ENCODE data around the gene TIPARP.
A peak's percentile ranks its signal among the peaks of the same experiment; 100 is the strongest.

Gene TIPARP

DNA sequence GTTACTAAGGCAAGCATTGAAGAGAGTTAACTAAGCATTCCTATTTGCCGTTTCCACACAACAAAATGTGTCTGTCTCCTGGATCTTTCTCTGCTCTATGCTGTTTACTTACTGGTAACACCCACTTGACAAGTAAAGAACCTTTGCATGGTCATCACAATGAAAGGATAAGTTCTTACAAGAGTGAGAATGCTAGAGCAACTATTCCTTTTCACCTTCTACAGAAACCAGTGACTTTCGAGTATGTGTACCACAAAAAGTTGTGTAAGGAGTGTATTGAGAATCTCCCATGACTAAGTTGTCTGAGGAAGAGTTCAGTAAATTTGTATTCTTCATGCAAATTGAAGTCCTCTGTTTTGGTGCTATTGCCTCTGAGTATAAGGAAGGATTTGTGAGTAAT is 10.8 kb downstream of the TIPARP start:
- Histone ChIP-seq H3K36me3 (ENCODE audit: control insufficient read depth in 5 of 5, insufficient read depth in 5 of 5, low read length in 5 of 5) (peaks cover 0 to 9% (median 0%) of the 10 kb centered on the region in 5 donors), H3K4me1 (ENCODE audit: control insufficient read depth in 5 of 5, insufficient read depth in 5 of 5, low read length in 5 of 5) (peaks cover 10 to 54% (median 36%) of the 10 kb centered on the region in 5 donors), H3K9me3 (ENCODE audit: control insufficient read depth in 5 of 5, low read length in 5 of 5) (no peaks in the 10 kb centered on the region), H3K27me3 (ENCODE audit: control insufficient read depth in 5 of 5, insufficient read depth in 4 of 5, low read length in 5 of 5) (no peaks in the 10 kb centered on the region), H3K4me3 (ENCODE audit: low read depth in 1 of 5, low read length in 5 of 5) (no peak overlapping the region), H3K27ac (ENCODE audit: low read depth, low read length) (peak overlapping the region; percentile 11), H3K9ac (ENCODE audit: low read length in 5 of 5) (peak overlapping the region in 1 of 5 donors; percentile 27)

DNA sequence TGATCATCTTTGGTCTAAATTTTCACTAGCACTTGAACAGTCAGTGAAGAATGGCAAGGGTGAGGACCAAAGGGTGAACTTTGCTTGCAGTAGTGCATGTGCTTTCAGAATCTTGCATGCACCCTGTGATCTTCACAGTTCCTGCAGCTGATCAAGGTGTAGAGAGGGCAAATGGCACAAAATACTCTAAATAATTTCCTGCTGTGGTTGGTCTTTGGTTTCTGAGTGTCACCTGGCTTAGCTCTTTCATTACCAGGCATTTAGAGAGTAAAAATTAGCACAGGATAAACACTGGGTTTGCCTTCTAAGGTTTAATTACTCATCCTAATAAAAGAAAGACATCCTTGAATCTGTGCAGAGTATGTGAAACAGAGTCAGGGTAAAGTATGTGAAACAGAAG is 11.4 kb downstream of the TIPARP start:
- Histone ChIP-seq H3K4me3 (ENCODE audit: low read depth in 1 of 5, low read length in 5 of 5) (no peak overlapping the region), H3K4me1 (ENCODE audit: control insufficient read depth in 5 of 5, insufficient read depth in 5 of 5, low read length in 5 of 5) (peaks cover 10 to 48% (median 33%) of the 10 kb centered on the region in 5 donors), H3K9me3 (ENCODE audit: control insufficient read depth in 5 of 5, low read length in 5 of 5) (no peaks in the 10 kb centered on the region), H3K36me3 (ENCODE audit: control insufficient read depth in 5 of 5, insufficient read depth in 5 of 5, low read length in 5 of 5) (peaks cover 0 to 9% (median 0%) of the 10 kb centered on the region in 5 donors), H3K9ac (ENCODE audit: low read length in 5 of 5) (no peak overlapping the region), H3K27ac (ENCODE audit: low read depth, low read length) (peak overlapping the region; percentile 33), H3K27me3 (ENCODE audit: control insufficient read depth in 5 of 5, insufficient read depth in 4 of 5, low read length in 5 of 5) (no peaks in the 10 kb centered on the region)

DNA sequence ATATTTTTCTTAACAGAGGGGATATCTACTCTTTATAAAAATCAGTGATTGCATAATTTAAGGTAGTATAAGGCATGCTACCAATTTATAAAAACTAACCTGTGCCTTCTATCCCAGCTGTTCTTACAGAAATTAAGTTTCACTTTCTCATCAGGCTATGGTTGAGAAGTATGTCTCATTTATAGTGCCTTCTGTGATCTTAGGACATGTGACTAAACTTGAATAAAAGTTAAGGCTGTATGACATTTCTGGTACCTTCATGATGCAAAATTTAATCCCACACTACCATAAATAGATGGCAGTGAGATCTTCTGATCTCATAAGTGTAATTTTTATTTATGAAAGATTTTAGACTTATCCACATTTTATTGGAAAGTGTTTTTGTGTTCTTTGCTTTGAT is 12.6 kb downstream of the TIPARP start:
- Histone ChIP-seq H3K9ac (ENCODE audit: low read length in 5 of 5) (no peak overlapping the region), H3K4me1 (ENCODE audit: control insufficient read depth in 5 of 5, insufficient read depth in 5 of 5, low read length in 5 of 5) (peaks cover 4 to 47% (median 33%) of the 10 kb centered on the region in 5 donors), H3K27ac (ENCODE audit: low read depth, low read length) (no peak overlapping the region), H3K27me3 (ENCODE audit: control insufficient read depth in 5 of 5, insufficient read depth in 4 of 5, low read length in 5 of 5) (no peaks in the 10 kb centered on the region), H3K36me3 (ENCODE audit: control insufficient read depth in 5 of 5, insufficient read depth in 5 of 5, low read length in 5 of 5) (peaks cover 0 to 6% (median 0%) of the 10 kb centered on the region in 5 donors), H3K4me3 (ENCODE audit: low read depth in 1 of 5, low read length in 5 of 5) (no peak overlapping the region), H3K9me3 (ENCODE audit: control insufficient read depth in 5 of 5, low read length in 5 of 5) (no peaks in the 10 kb centered on the region)

DNA sequence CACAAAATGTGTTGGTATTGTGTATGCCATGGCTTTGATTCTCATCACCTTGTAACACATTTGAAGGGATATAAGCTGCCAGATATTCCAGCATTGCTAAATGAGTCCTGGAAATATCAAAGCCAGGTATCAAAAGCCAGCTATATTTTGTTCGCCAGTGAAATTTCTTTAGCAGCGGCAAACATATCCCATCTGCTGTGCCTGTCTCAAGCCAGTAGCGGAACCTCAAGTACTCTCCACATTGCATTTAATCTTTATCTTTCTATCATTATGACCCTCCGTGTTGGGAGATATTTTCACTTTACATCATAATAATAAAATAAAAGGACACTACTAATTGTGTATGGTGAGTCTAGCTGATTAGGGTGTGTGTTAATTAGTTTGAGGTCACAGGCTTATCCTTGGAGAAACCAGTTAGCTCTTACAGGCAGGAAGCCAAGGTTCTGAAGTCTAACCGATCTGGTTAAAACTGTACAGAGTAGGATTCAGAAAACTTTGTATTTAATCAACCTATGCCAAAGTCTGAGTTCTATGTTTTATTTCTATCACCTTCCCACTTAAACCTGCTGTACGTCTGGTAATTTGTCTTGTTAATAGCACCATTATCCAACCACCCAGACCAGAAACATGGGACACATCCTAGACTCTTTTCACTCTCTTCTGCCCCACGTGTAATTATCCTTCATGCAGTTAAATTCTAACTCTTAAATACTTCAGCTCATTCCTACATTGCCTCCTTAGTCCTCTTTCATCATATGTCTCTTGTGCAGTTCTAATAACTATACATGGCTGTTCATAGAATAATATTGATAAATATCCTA is 14.5 kb downstream of the TIPARP start:
- H3K4me3 ChIP-seq (ENCODE audit: low read depth in 1 of 5, low read length in 5 of 5): no peak overlapping the region
- no peaks in the 10 kb centered on the region for H3K27me3 ChIP-seq (ENCODE audit: control insufficient read depth in 5 of 5, insufficient read depth in 4 of 5, low read length in 5 of 5)
- peaks cover 4 to 40% (median 34%) of the 10 kb centered on the region in 5 donors for H3K4me1 ChIP-seq (ENCODE audit: control insufficient read depth in 5 of 5, insufficient read depth in 5 of 5, low read length in 5 of 5)
- H3K9me3 ChIP-seq (ENCODE audit: control insufficient read depth in 5 of 5, low read length in 5 of 5): no peaks in the 10 kb centered on the region
- no peak overlapping the region for H3K27ac ChIP-seq (ENCODE audit: low read depth, low read length)
- no peak overlapping the region for H3K9ac ChIP-seq (ENCODE audit: low read length in 5 of 5)
- peaks cover 0 to 6% (median 0%) of the 10 kb centered on the region in 5 donors for H3K36me3 ChIP-seq (ENCODE audit: control insufficient read depth in 5 of 5, insufficient read depth in 5 of 5, low read length in 5 of 5)

DNA sequence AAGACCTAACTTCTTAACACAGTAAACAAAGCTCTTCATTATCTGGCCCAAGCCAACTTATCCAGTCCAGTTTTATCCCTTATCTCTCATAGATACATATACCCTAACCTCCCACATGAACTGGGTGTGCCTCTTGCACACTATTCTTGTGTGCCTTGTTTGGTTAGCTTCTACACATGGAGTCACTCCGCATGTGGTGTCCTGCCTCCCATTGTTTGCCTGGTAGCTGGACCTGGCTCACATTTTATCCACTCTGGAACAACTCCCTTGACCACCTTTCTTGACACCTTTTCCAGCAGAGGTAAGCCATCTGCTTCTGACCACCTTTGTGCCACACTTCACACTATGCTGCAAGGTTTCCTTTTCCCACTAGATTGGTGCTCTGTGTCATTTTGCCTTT is 15.2 kb downstream of the TIPARP start:
- no peak overlapping the region for H3K9ac ChIP-seq (ENCODE audit: low read length in 5 of 5)
- H3K27ac ChIP-seq (ENCODE audit: low read depth, low read length): no peak overlapping the region
- H3K27me3 ChIP-seq (ENCODE audit: control insufficient read depth in 5 of 5, insufficient read depth in 4 of 5, low read length in 5 of 5): no peaks in the 10 kb centered on the region
- no peaks in the 10 kb centered on the region for H3K9me3 ChIP-seq (ENCODE audit: control insufficient read depth in 5 of 5, low read length in 5 of 5)
- H3K36me3 ChIP-seq (ENCODE audit: control insufficient read depth in 5 of 5, insufficient read depth in 5 of 5, low read length in 5 of 5): peaks cover 4 to 13% (median 4%) of the 10 kb centered on the region in 5 donors
- peaks cover 4 to 40% (median 30%) of the 10 kb centered on the region in 5 donors for H3K4me1 ChIP-seq (ENCODE audit: control insufficient read depth in 5 of 5, insufficient read depth in 5 of 5, low read length in 5 of 5)
- H3K4me3 ChIP-seq (ENCODE audit: low read depth in 1 of 5, low read length in 5 of 5): no peak overlapping the region

DNA sequence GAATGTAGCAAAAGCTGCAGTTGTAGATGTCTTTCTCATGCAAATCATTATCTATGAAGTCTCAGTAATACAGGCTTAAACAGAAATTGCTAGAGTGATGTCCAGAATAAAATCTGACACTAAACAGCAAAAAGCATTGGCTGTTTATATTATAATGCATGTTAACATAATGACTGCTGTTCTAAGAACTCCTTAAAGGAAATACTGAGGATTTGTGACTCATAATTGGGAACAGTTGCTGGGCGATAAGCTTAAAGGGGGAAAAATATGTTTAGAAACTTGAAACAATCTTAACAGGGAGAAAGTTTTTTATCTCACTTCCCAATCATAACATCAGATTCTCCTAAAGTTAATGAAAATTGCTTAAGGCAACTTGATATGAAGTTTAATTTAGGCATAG is 17.5 kb downstream of the TIPARP start:
- Histone ChIP-seq H3K36me3 (ENCODE audit: control insufficient read depth in 5 of 5, insufficient read depth in 5 of 5, low read length in 5 of 5) (peaks cover 22 to 28% (median 25%) of the 10 kb centered on the region in 5 donors), H3K27me3 (ENCODE audit: control insufficient read depth in 5 of 5, insufficient read depth in 4 of 5, low read length in 5 of 5) (no peaks in the 10 kb centered on the region), H3K27ac (ENCODE audit: low read depth, low read length) (no peak overlapping the region), H3K9me3 (ENCODE audit: control insufficient read depth in 5 of 5, low read length in 5 of 5) (no peaks in the 10 kb centered on the region), H3K4me3 (ENCODE audit: low read depth in 1 of 5, low read length in 5 of 5) (no peak overlapping the region), H3K4me1 (ENCODE audit: control insufficient read depth in 5 of 5, insufficient read depth in 5 of 5, low read length in 5 of 5) (peaks cover 2 to 28% (median 14%) of the 10 kb centered on the region in 5 donors), H3K9ac (ENCODE audit: low read length in 5 of 5) (no peak overlapping the region)

DNA sequence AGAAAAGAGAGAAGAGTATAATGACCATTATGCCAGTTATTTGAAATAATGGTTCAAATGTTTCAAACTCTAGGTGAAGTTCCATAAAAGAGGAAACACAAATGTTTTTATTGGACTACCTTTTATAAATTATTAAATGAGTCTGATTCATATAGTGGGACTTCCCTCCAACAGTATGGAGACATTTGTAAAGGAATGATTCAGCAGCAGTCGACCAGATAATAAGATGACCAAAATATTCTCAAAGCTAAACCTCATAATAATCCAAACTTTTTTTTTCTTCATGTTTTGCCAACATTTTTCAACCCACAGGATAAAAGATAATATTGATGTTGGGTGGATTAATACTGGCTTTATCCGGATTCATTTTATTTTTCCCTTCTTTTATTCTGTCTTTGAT is 18.8 kb downstream of the TIPARP start:
- Histone ChIP-seq H3K4me3 (ENCODE audit: low read depth in 1 of 5, low read length in 5 of 5) (no peak overlapping the region), H3K9ac (ENCODE audit: low read length in 5 of 5) (no peak overlapping the region), H3K36me3 (ENCODE audit: control insufficient read depth in 5 of 5, insufficient read depth in 5 of 5, low read length in 5 of 5) (peaks cover 32 to 41% (median 35%) of the 10 kb centered on the region in 5 donors), H3K27me3 (ENCODE audit: control insufficient read depth in 5 of 5, insufficient read depth in 4 of 5, low read length in 5 of 5) (no peaks in the 10 kb centered on the region), H3K27ac (ENCODE audit: low read depth, low read length) (no peak overlapping the region), H3K4me1 (ENCODE audit: control insufficient read depth in 5 of 5, insufficient read depth in 5 of 5, low read length in 5 of 5) (peaks cover 2 to 25% (median 14%) of the 10 kb centered on the region in 5 donors), H3K9me3 (ENCODE audit: control insufficient read depth in 5 of 5, low read length in 5 of 5) (no peaks in the 10 kb centered on the region)

DNA sequence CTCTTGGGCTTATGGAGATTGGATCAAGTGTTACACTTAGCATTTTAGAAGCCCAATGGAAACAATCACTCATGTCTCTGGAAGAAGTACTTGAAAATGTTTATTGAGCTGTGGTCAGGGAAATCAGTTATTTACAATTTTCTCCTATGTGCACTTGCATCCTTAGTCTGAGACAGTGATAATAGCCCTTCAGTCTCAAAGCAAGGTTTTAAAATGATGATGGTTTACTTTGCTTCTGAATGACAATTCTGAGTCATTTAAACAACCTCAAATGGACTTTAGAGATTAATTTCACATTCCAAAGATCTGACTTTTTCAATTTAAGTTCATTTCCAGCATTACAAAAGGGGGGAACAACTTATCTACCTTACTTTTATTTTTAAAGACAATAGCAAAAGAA is 20.1 kb downstream of the TIPARP start:
- H3K9me3 ChIP-seq (ENCODE audit: control insufficient read depth in 5 of 5, low read length in 5 of 5): no peaks in the 10 kb centered on the region
- H3K27me3 ChIP-seq (ENCODE audit: control insufficient read depth in 5 of 5, insufficient read depth in 4 of 5, low read length in 5 of 5): no peaks in the 10 kb centered on the region
- peaks cover 35 to 48% (median 40%) of the 10 kb centered on the region in 5 donors for H3K36me3 ChIP-seq (ENCODE audit: control insufficient read depth in 5 of 5, insufficient read depth in 5 of 5, low read length in 5 of 5)
- peaks cover 2 to 24% (median 14%) of the 10 kb centered on the region in 5 donors for H3K4me1 ChIP-seq (ENCODE audit: control insufficient read depth in 5 of 5, insufficient read depth in 5 of 5, low read length in 5 of 5)
- H3K9ac ChIP-seq (ENCODE audit: low read length in 5 of 5): no peak overlapping the region
- H3K4me3 ChIP-seq (ENCODE audit: low read depth in 1 of 5, low read length in 5 of 5): no peak overlapping the region
- no peak overlapping the region for H3K27ac ChIP-seq (ENCODE audit: low read depth, low read length)

DNA sequence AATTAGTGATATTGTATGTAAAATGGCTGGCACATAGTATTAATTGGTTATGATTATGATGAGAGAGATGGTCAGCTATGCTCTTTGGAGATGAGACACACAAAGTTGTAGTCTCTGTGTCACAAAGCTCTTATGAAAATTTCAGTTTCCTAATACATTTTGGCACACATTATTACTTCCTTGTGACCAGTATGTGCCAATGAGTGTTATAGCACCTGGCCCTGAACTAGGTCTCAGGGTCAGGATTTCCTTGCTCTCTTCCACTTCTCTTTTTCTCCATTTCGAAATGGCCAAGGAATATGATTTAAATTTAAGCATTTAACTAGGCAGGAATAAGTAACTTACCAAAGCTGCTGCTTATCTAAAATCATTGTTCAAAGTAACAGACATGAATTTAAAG is 28.0 kb downstream of the TIPARP start:
- H3K4me3 ChIP-seq (ENCODE audit: low read depth in 1 of 5, low read length in 5 of 5): no peak overlapping the region
- H3K9ac ChIP-seq (ENCODE audit: low read length in 5 of 5): peak overlapping the region in 1 of 5 donors; percentile 16
- H3K4me1 ChIP-seq (ENCODE audit: control insufficient read depth in 5 of 5, insufficient read depth in 5 of 5, low read length in 5 of 5): peaks cover 0 to 6% (median 4%) of the 10 kb centered on the region in 5 donors
- peaks cover 30 to 57% (median 50%) of the 10 kb centered on the region in 5 donors for H3K36me3 ChIP-seq (ENCODE audit: control insufficient read depth in 5 of 5, insufficient read depth in 5 of 5, low read length in 5 of 5)
- no peaks in the 10 kb centered on the region for H3K27me3 ChIP-seq (ENCODE audit: control insufficient read depth in 5 of 5, insufficient read depth in 4 of 5, low read length in 5 of 5)
- no peak overlapping the region for H3K27ac ChIP-seq (ENCODE audit: low read depth, low read length)
- H3K9me3 ChIP-seq (ENCODE audit: control insufficient read depth in 5 of 5, low read length in 5 of 5): no peaks in the 10 kb centered on the region

DNA sequence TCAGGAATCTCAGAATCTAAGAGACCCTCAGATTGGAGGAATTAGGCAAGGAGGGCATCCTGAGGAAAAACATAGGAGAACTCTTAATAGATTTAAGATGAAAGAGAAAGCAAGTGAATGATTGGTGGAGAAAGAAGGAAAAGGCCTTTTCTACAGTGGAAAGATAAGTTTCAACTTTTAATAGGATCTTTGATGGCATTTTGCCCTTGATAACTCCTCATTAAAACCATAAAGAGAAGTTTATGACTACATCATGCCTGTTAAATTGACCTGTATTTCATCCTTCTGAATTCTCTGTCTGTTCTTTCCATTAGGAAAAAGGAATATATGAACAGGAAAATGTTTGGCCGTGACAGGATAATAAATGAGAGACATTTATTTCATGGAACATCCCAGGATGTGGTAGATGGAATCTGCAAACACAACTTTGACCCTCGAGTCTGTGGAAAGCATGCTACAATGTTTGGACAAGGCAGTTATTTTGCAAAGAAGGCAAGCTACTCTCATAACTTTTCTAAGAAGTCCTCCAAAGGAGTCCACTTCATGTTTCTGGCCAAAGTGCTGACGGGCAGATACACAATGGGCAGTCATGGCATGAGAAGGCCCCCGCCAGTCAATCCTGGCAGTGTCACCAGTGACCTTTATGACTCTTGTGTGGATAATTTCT is 30.1 kb downstream of the TIPARP start:
- no peaks in the 10 kb centered on the region for H3K27me3 ChIP-seq (ENCODE audit: control insufficient read depth in 5 of 5, insufficient read depth in 4 of 5, low read length in 5 of 5)
- peaks cover 21 to 44% (median 40%) of the 10 kb centered on the region in 5 donors for H3K36me3 ChIP-seq (ENCODE audit: control insufficient read depth in 5 of 5, insufficient read depth in 5 of 5, low read length in 5 of 5)
- peaks cover 0 to 6% (median 4%) of the 10 kb centered on the region in 5 donors for H3K4me1 ChIP-seq (ENCODE audit: control insufficient read depth in 5 of 5, insufficient read depth in 5 of 5, low read length in 5 of 5)
- no peak overlapping the region for H3K9ac ChIP-seq (ENCODE audit: low read length in 5 of 5)
- H3K27ac ChIP-seq (ENCODE audit: low read depth, low read length): no peak overlapping the region
- H3K9me3 ChIP-seq (ENCODE audit: control insufficient read depth in 5 of 5, low read length in 5 of 5): no peaks in the 10 kb centered on the region
- H3K4me3 ChIP-seq (ENCODE audit: low read depth in 1 of 5, low read length in 5 of 5): no peak overlapping the region
